T-helper 2 cell treated with Interferon-gamma antibody and Interleukin-4, amounts not matched to agents 5 μg/mL and 100 μg/mL, for 36 hours (primary cell): ENCODE measurements around the gene SLC7A9.

Source experiments
- DNase-seq: peaks from one replicate; pipeline ENCODE4 v3.0.0; 2021; ENCODE audit warnings: low spot score
- H3K27ac Mint-ChIP-seq: one replicate; pipeline ENCODE4 v1.8.0; 2021; ENCODE audit warnings: mild to moderate bottlenecking, mixed read lengths
- H3K27me3 Mint-ChIP-seq: one replicate; pipeline ENCODE4 v1.8.0; 2021; ENCODE audit warnings: low read depth, mixed read lengths
- H3K36me3 Mint-ChIP-seq: one replicate; pipeline ENCODE4 v1.8.0; 2021; ENCODE audit warnings: low read depth, mixed read lengths
- H3K4me1 Mint-ChIP-seq: one replicate; pipeline ENCODE4 v1.8.0; 2021; ENCODE audit warnings: low read depth, mixed read lengths
- H3K4me3 Mint-ChIP-seq: one replicate; pipeline ENCODE4 v1.8.0; 2022; ENCODE audit warnings: mild to moderate bottlenecking, moderate library complexity, mixed read lengths
- H3K9me3 Mint-ChIP-seq: one replicate; pipeline ENCODE4 v1.8.0; 2021; ENCODE audit warnings: mixed read lengths

SLC7A9 gene

GRCh38 chr19:32819419-32820400 is 49.9 kb downstream of the SLC7A9 start:
- peaks cover 1% of the 10 kb centered on the region for H3K4me1 Mint-ChIP-seq
- H3K36me3 Mint-ChIP-seq, result no peaks in the 10 kb centered on the region
- H3K27me3 Mint-ChIP-seq, result peaks cover 7% of the 10 kb centered on the region
- no peak for DNase-seq
- H3K27ac Mint-ChIP-seq, result no peak overlapping the region
- no peak overlapping the region for H3K4me3 Mint-ChIP-seq
- no peaks in the 10 kb centered on the region for H3K9me3 Mint-ChIP-seq

- H3K36me3 Mint-ChIP-seq, result no peaks in the 10 kb centered on the region
- no peak overlapping the region for H3K27ac Mint-ChIP-seq
- DNase-seq, result no peak
- no peak overlapping the region for H3K4me3 Mint-ChIP-seq
- peaks cover 9% of the 10 kb centered on the region for H3K27me3 Mint-ChIP-seq
- no peaks in the 10 kb centered on the region for H3K9me3 Mint-ChIP-seq
- peaks cover 4% of the 10 kb centered on the region for H3K4me1 Mint-ChIP-seq
These were observed 51.0 kb downstream of the SLC7A9 start for GRCh38 chr19:32818536-32818935.

GRCh38 chr19:32817569-32818476 is 51.7 kb downstream of the SLC7A9 start:
- Mint-ChIP-seq H3K36me3 (no peaks in the 10 kb centered on the region), H3K4me1 (peaks cover 4% of the 10 kb centered on the region), H3K27ac (no peak overlapping the region), H3K4me3 (no peak overlapping the region), H3K27me3 (peaks cover 9% of the 10 kb centered on the region), H3K9me3 (no peaks in the 10 kb centered on the region)
- DNase-seq, result no peak

DNA sequence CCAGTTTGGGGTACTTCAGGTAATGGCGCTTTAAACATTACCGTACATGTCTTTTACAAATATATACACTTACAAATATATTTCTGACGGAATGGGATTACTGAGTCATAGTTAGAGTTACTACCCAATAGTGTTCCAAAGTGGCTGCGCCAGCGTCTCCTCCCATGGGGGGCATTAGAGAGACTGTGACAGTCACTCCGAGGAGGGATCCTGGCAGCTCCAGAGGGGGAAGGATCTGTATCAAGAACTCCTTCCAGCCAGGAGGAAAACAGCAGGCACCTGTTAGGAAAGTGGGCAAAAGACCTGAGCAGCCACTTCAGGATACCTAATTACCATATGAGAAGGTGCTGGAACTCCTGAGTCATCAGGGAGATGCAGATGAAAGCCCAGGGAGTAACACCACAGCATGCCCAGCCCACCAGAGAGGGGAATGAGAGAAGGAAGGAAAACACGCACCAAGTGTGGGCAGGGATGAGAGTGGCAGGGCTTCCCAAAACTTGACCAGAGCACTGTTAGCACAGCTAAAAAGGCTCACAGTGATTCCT is 52.9 kb downstream of the SLC7A9 start:
- H3K9me3 Mint-ChIP-seq, result no peaks in the 10 kb centered on the region
- peaks cover 4% of the 10 kb centered on the region for H3K4me1 Mint-ChIP-seq
- H3K27ac Mint-ChIP-seq, result no peak overlapping the region

GRCh38 chr19:32814624-32815023 is 54.9 kb downstream of the SLC7A9 start:
- Mint-ChIP-seq H3K27ac (no peak overlapping the region), H3K4me1 (peaks cover 3% of the 10 kb centered on the region), H3K27me3 (peaks cover 2% of the 10 kb centered on the region), H3K4me3 (no peak overlapping the region), H3K36me3 (no peaks in the 10 kb centered on the region), H3K9me3 (no peaks in the 10 kb centered on the region)
- DNase-seq, result no peak

More for the DNA sequence above, 52.9 kb downstream of the SLC7A9 start:
- no peaks in the 10 kb centered on the region for H3K36me3 Mint-ChIP-seq
- peaks cover 7% of the 10 kb centered on the region for H3K27me3 Mint-ChIP-seq
- no peak overlapping the region for H3K4me3 Mint-ChIP-seq
- no peak for DNase-seq

- Mint-ChIP-seq H3K9me3 (no peaks in the 10 kb centered on the region), H3K4me1 (peaks cover 7% of the 10 kb centered on the region), H3K36me3 (no peaks in the 10 kb centered on the region), H3K4me3 (no peak overlapping the region), H3K27me3 (peaks cover 7% of the 10 kb centered on the region), H3K27ac (no peak overlapping the region)
- DNase-seq, result no peak
These were observed 55.6 kb downstream of the SLC7A9 start for GRCh38 chr19:32813862-32814425.

DNA sequence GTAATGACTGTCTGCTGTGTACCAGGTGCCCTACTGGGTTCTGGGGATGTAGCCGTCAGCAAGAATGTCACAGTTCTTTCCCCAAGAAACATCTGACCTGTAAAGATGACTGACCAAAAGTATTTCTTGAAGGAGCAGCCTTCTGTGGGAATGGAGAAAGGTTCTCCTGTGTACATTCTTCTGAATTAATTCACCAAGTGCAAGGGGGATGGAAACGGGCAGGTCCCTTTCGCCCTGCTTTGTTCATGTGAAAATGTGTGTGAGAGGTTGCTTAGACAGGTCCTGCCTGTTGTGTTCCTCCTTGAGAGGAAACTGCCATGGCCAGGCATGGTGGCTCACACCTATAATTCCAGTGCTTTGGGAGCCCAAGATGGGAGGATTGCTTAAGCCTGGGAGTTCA is 57.0 kb downstream of the SLC7A9 start:
- Mint-ChIP-seq H3K4me3 (no peak overlapping the region), H3K27me3 (peaks cover 7% of the 10 kb centered on the region), H3K36me3 (no peaks in the 10 kb centered on the region), H3K27ac (no peak overlapping the region), H3K4me1 (peaks cover 7% of the 10 kb centered on the region), H3K9me3 (no peaks in the 10 kb centered on the region)
- no peak for DNase-seq

- no peak overlapping the region for H3K4me3 Mint-ChIP-seq
- DNase-seq, result no peak
- H3K4me1 Mint-ChIP-seq, result peaks cover 7% of the 10 kb centered on the region
- H3K27ac Mint-ChIP-seq, result no peak overlapping the region
- no peaks in the 10 kb centered on the region for H3K9me3 Mint-ChIP-seq
- H3K27me3 Mint-ChIP-seq, result peaks cover 7% of the 10 kb centered on the region
- H3K36me3 Mint-ChIP-seq, result no peaks in the 10 kb centered on the region
These were observed 57.5 kb downstream of the SLC7A9 start for GRCh38 chr19:32812036-32812435.

DNA sequence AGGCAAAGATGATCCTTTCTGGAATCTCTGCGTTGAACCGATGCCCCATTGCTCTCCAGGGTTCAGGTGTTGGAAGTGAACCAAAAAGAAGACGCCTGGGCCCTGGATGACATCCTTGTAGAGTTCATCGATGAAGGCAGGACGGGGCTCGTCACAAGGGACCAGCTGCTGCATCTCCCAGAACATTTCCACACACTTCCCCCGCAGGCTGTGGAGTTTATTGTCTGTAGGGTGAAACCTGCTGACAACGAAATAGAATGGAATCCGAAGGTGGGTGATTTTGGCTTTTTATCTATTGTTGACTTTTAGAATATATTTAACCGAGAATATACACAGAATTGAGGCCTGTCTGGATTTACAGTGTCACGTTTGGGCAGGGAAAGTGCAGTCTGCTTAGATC is 58.4 kb downstream of the SLC7A9 start:
- Mint-ChIP-seq H3K4me1 (peaks cover 7% of the 10 kb centered on the region), H3K36me3 (no peaks in the 10 kb centered on the region), H3K27ac (no peak overlapping the region), H3K4me3 (no peak overlapping the region), H3K9me3 (no peaks in the 10 kb centered on the region), H3K27me3 (peaks cover 7% of the 10 kb centered on the region)
- no peak for DNase-seq

- no peaks in the 10 kb centered on the region for H3K36me3 Mint-ChIP-seq
- DNase-seq, result no peak
- H3K9me3 Mint-ChIP-seq, result no peaks in the 10 kb centered on the region
- no peak overlapping the region for H3K4me3 Mint-ChIP-seq
- H3K4me1 Mint-ChIP-seq, result peaks cover 7% of the 10 kb centered on the region
- peaks cover 7% of the 10 kb centered on the region for H3K27me3 Mint-ChIP-seq
- H3K27ac Mint-ChIP-seq, result no peak overlapping the region
These were observed 59.1 kb downstream of the SLC7A9 start for GRCh38 chr19:32810452-32810851.

- peaks cover 7% of the 10 kb centered on the region for H3K4me1 Mint-ChIP-seq
- no peak overlapping the region for H3K27ac Mint-ChIP-seq
- no peak overlapping the region for H3K4me3 Mint-ChIP-seq
- H3K27me3 Mint-ChIP-seq, result peaks cover 7% of the 10 kb centered on the region
- no peak for DNase-seq
- no peaks in the 10 kb centered on the region for H3K36me3 Mint-ChIP-seq
- no peaks in the 10 kb centered on the region for H3K9me3 Mint-ChIP-seq
These were observed 59.8 kb downstream of the SLC7A9 start for GRCh38 chr19:32809754-32810153.

GRCh38 chr19:32809254-32809653 is 60.3 kb downstream of the SLC7A9 start:
- Mint-ChIP-seq H3K27me3 (peaks cover 5% of the 10 kb centered on the region), H3K9me3 (no peaks in the 10 kb centered on the region), H3K36me3 (no peaks in the 10 kb centered on the region), H3K4me1 (peaks cover 5% of the 10 kb centered on the region), H3K4me3 (no peak overlapping the region), H3K27ac (no peak overlapping the region)
- DNase-seq, result no peak

DNA sequence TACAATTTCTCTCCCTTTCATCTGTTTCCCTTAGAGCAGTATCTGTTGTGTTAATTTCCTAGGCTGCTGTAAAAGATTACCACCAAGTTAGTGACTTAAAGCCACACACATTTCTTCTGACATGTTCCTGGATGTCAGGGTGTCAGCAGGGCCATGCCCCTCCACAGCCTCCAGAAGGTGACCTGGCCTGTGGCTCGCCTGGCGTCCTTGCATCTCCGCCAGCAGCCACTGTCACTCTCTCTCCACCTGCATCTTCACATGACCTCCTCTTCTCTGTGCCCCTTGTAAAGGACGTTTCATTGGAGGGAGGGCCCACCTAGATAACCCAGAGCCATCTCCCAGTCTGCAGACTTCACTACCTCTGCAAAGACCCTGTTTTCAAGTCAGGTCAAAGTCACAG is 61.3 kb downstream of the SLC7A9 start:
- Mint-ChIP-seq H3K36me3 (no peaks in the 10 kb centered on the region), H3K9me3 (no peaks in the 10 kb centered on the region), H3K27me3 (peaks cover 6% of the 10 kb centered on the region), H3K4me3 (no peak overlapping the region), H3K27ac (no peak overlapping the region), H3K4me1 (peaks cover 5% of the 10 kb centered on the region)
- no peak for DNase-seq
